ENCODE measurements around the gene LRRC66.

Gene LRRC66

DNA sequence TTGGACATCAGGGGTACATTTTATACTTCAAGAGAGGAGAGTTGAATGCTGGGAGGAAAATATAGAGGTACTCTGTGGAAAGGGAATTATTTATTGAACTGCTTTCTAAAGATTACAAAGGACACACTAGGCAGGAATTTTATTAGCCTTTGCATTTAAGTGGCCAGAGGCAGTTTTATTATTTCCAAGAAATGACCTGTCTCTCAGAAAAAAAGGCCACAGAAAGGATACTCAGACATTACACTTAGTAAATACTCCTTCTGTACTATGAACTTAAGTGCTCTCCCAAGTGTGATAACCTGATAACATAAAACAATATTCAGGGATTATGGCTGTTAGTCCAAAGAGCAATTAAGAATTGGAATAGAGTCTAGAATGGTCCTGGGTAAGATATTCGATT, 7.5 kb downstream of the LRRC66 start:
- H3K27me3 ChIP-seq (ENCODE audit: control insufficient read depth, insufficient read depth, low read length), result no peaks in the 10 kb centered on the region
- no peaks in the 10 kb centered on the region for H3K4me1 ChIP-seq (ENCODE audit: control insufficient read depth, insufficient read depth, low read length)
- no peak overlapping the region for H3K4me2 ChIP-seq (ENCODE audit: low read length)
- H3K36me3 ChIP-seq (ENCODE audit: insufficient read depth, low read length), result peaks cover 18% of the 10 kb centered on the region
- no peak overlapping the region for H3K4me3 ChIP-seq (ENCODE audit: low read length)
- H3K9ac ChIP-seq (ENCODE audit: low read depth, low read length), result no peak overlapping the region
- H3K9me3 ChIP-seq (replicated peaks; ENCODE audit: low read length), result no peaks in the 10 kb centered on the region

GRCh38 chr4:52010986-52011385, 9.2 kb downstream of the LRRC66 start:
- Histone ChIP-seq H3K4me3 (ENCODE audit: low read length) (no peak overlapping the region), H3K9me3 (replicated peaks; ENCODE audit: low read length) (no peaks in the 10 kb centered on the region), H3K4me2 (ENCODE audit: low read length) (no peak overlapping the region), H3K27me3 (ENCODE audit: control insufficient read depth, insufficient read depth, low read length) (no peaks in the 10 kb centered on the region), H3K4me1 (ENCODE audit: control insufficient read depth, insufficient read depth, low read length) (no peaks in the 10 kb centered on the region), H3K36me3 (ENCODE audit: insufficient read depth, low read length) (peaks cover 18% of the 10 kb centered on the region), H3K9ac (ENCODE audit: low read depth, low read length) (no peak overlapping the region)

DNA sequence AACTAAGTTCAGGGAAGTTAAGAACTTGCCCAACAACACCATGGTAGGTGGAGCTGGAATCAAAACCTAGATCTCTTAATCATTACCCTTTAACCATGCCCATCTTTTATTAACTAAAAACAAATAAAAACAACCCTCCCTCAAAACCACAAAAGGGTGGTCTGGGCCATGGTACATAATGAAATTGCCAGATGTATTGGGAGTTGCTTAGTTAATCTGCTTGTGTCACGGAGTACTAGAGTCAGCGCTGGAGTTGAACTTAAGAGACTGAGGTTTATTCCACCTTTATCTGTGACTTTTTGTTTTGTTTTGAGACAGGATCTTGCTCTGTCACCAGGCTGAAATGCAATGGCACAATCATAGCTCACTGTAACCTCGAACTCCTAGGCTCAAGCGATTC, 13.3 kb downstream of the LRRC66 start:
- Histone ChIP-seq H3K4me2 (ENCODE audit: low read length) (no peak overlapping the region), H3K9me3 (replicated peaks; ENCODE audit: low read length) (no peaks in the 10 kb centered on the region)

GRCh38 chr4:52005604-52006273, 14.4 kb downstream of the LRRC66 start:
- Histone ChIP-seq H3K36me3 (ENCODE audit: insufficient read depth, low read length) (peaks cover 9% of the 10 kb centered on the region), H3K9me3 (replicated peaks; ENCODE audit: low read length) (no peaks in the 10 kb centered on the region), H3K9ac (ENCODE audit: low read depth, low read length) (no peak overlapping the region), H3K4me1 (ENCODE audit: control insufficient read depth, insufficient read depth, low read length) (peaks cover 4% of the 10 kb centered on the region), H3K4me2 (ENCODE audit: low read length) (no peak overlapping the region), H3K27me3 (ENCODE audit: control insufficient read depth, insufficient read depth, low read length) (no peaks in the 10 kb centered on the region), H3K4me3 (ENCODE audit: low read length) (no peak overlapping the region)

More for the DNA sequence above, 13.3 kb downstream of the LRRC66 start:
- H3K4me3 ChIP-seq (ENCODE audit: low read length), result no peak overlapping the region
- no peak overlapping the region for H3K9ac ChIP-seq (ENCODE audit: low read depth, low read length)
- no peaks in the 10 kb centered on the region for H3K4me1 ChIP-seq (ENCODE audit: control insufficient read depth, insufficient read depth, low read length)
- peaks cover 10% of the 10 kb centered on the region for H3K36me3 ChIP-seq (ENCODE audit: insufficient read depth, low read length)
- no peaks in the 10 kb centered on the region for H3K27me3 ChIP-seq (ENCODE audit: control insufficient read depth, insufficient read depth, low read length)

DNA sequence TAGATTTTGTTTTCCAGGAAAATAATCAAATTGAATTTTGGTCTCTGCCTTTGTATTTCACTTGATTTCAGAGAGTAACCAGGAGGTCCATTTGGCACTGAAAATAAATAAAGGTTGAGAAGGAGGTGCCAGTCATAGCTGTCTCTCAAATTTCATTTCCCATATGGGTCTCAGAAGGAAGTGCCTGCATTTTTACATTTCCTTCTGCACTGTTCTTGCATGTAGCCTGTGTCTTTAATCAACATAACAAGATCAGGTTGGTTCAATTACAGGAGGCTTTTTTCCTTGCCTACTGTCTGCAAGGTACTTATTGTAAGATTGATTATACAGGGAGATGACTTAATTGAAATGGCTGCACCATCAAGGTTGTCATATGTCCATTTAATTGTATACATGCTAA, 15.7 kb downstream of the LRRC66 start:
- H3K9me3 ChIP-seq (replicated peaks; ENCODE audit: low read length), result no peaks in the 10 kb centered on the region

GRCh38 chr4:52001616-52002015, 18.5 kb downstream of the LRRC66 start:
- Histone ChIP-seq H3K9me3 (replicated peaks; ENCODE audit: low read length) (no peaks in the 10 kb centered on the region), H3K4me3 (ENCODE audit: low read length) (no peak overlapping the region), H3K4me1 (ENCODE audit: control insufficient read depth, insufficient read depth, low read length) (peaks cover 4% of the 10 kb centered on the region), H3K4me2 (ENCODE audit: low read length) (no peak overlapping the region), H3K36me3 (ENCODE audit: insufficient read depth, low read length) (peaks cover 4% of the 10 kb centered on the region), H3K9ac (ENCODE audit: low read depth, low read length) (no peak overlapping the region), H3K27me3 (ENCODE audit: control insufficient read depth, insufficient read depth, low read length) (no peaks in the 10 kb centered on the region)

More for the DNA sequence above, 15.7 kb downstream of the LRRC66 start:
- no peak overlapping the region for H3K4me3 ChIP-seq (ENCODE audit: low read length)
- H3K36me3 ChIP-seq (ENCODE audit: insufficient read depth, low read length), result peaks cover 4% of the 10 kb centered on the region
- no peak overlapping the region for H3K9ac ChIP-seq (ENCODE audit: low read depth, low read length)
- H3K4me1 ChIP-seq (ENCODE audit: control insufficient read depth, insufficient read depth, low read length), result peaks cover 4% of the 10 kb centered on the region
- H3K27me3 ChIP-seq (ENCODE audit: control insufficient read depth, insufficient read depth, low read length), result no peaks in the 10 kb centered on the region
- no peak overlapping the region for H3K4me2 ChIP-seq (ENCODE audit: low read length)

- H3K9me3 ChIP-seq (replicated peaks; ENCODE audit: low read length), result no peaks in the 10 kb centered on the region
- H3K27me3 ChIP-seq (ENCODE audit: control insufficient read depth, insufficient read depth, low read length), result no peaks in the 10 kb centered on the region
- no peak overlapping the region for H3K4me2 ChIP-seq (ENCODE audit: low read length)
- H3K4me3 ChIP-seq (ENCODE audit: low read length), result no peak overlapping the region
- peaks cover 7% of the 10 kb centered on the region for H3K36me3 ChIP-seq (ENCODE audit: insufficient read depth, low read length)
- peaks cover 4% of the 10 kb centered on the region for H3K4me1 ChIP-seq (ENCODE audit: control insufficient read depth, insufficient read depth, low read length)
- H3K9ac ChIP-seq (ENCODE audit: low read depth, low read length), result no peak overlapping the region
Observed at GRCh38 chr4:51999250-51999649, 20.9 kb downstream of the LRRC66 start.

DNA sequence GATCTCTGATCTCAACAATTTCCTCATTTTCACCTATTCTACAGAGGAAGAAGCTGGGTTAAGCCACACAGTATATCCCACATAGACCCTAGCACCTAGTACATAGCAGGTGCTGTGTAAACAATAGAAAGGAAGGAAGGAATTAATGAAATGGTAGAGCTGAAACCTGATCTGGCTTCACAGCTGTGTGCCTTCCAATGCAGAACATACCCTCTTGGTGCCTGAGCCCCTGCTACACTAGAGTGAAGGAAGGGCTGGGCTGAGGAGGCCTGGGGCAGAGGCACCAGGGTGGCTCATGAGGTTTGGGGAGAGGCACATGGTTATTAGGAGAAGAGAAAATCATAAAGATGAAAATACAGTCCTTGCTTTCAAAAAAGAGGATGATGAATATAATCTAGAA, 21.3 kb downstream of the LRRC66 start:
- Histone ChIP-seq H3K9ac (ENCODE audit: low read depth, low read length) (no peak overlapping the region), H3K4me3 (ENCODE audit: low read length) (no peak overlapping the region), H3K4me1 (ENCODE audit: control insufficient read depth, insufficient read depth, low read length) (peaks cover 4% of the 10 kb centered on the region), H3K27me3 (ENCODE audit: control insufficient read depth, insufficient read depth, low read length) (no peaks in the 10 kb centered on the region), H3K36me3 (ENCODE audit: insufficient read depth, low read length) (peaks cover 7% of the 10 kb centered on the region), H3K9me3 (replicated peaks; ENCODE audit: low read length) (no peaks in the 10 kb centered on the region), H3K4me2 (ENCODE audit: low read length) (no peak overlapping the region)

- Histone ChIP-seq H3K4me1 (ENCODE audit: control insufficient read depth, insufficient read depth, low read length) (peaks cover 4% of the 10 kb centered on the region), H3K4me2 (ENCODE audit: low read length) (no peak overlapping the region), H3K9ac (ENCODE audit: low read depth, low read length) (no peak overlapping the region), H3K9me3 (replicated peaks; ENCODE audit: low read length) (no peaks in the 10 kb centered on the region), H3K27me3 (ENCODE audit: control insufficient read depth, insufficient read depth, low read length) (no peaks in the 10 kb centered on the region), H3K4me3 (ENCODE audit: low read length) (no peak overlapping the region), H3K36me3 (ENCODE audit: insufficient read depth, low read length) (peaks cover 7% of the 10 kb centered on the region)
Observed at GRCh38 chr4:51997647-51998046, 22.5 kb downstream of the LRRC66 start.

DNA sequence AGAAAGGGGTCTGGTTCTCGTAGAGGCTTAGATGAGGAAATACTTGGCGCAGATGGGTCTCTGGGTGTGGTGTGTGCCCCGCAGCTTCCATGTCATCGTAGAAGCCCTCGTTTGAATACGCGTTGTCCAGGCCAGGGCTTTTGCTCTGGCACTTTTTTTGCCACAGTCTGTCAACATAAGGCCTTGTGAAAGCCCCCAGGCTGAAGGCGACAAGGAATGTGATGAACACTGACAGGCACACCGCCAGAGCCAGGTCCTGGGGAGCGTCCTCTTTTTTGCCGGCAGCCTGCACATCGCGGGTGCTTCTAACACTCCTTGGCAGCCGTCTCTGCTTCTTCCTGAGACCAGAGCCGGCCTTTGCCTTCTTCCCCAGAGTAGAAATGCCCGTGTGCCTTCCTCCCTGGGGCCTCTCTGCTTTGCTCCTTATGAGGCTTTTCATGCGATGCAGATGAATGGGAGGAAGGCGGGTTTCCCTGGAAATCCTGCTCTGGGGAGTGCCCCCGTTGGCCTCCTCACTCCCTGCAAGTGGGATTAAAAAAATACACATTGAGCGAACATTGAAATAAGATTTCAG, 24.4 kb downstream of the LRRC66 start:
- H3K4me1 ChIP-seq (ENCODE audit: control insufficient read depth, insufficient read depth, low read length), result no peaks in the 10 kb centered on the region
- no peaks in the 10 kb centered on the region for H3K9me3 ChIP-seq (replicated peaks; ENCODE audit: low read length)
- no peak overlapping the region for H3K9ac ChIP-seq (ENCODE audit: low read depth, low read length)
- H3K4me3 ChIP-seq (ENCODE audit: low read length), result no peak overlapping the region
- H3K27me3 ChIP-seq (ENCODE audit: control insufficient read depth, insufficient read depth, low read length), result no peaks in the 10 kb centered on the region
- H3K36me3 ChIP-seq (ENCODE audit: insufficient read depth, low read length), result peaks cover 3% of the 10 kb centered on the region
- H3K4me2 ChIP-seq (ENCODE audit: low read length), result no peak overlapping the region

- Histone ChIP-seq H3K9me3 (replicated peaks; ENCODE audit: low read length) (no peaks in the 10 kb centered on the region), H3K36me3 (ENCODE audit: insufficient read depth, low read length) (no peaks in the 10 kb centered on the region), H3K4me3 (ENCODE audit: low read length) (no peak overlapping the region), H3K4me2 (ENCODE audit: low read length) (no peak overlapping the region), H3K4me1 (ENCODE audit: control insufficient read depth, insufficient read depth, low read length) (no peaks in the 10 kb centered on the region), H3K27me3 (ENCODE audit: control insufficient read depth, insufficient read depth, low read length) (peaks cover 2% of the 10 kb centered on the region), H3K9ac (ENCODE audit: low read depth, low read length) (no peak overlapping the region)
Observed at GRCh38 chr4:51965862-51966261, 54.3 kb downstream of the LRRC66 start.
